ENCODE measurements around the gene MACROD1.

MACROD1 gene

GRCh38 chr11:64000740-64001483, 165.0 kb downstream of the MACROD1 start:
- Mint-ChIP-seq H3K4me1 (no peaks in the 10 kb centered on the region), H3K27ac (peak overlapping the region; percentile 8), H3K4me3 (peak overlapping the region; percentile 45), H3K36me3 (peaks cover 1% of the 10 kb centered on the region), H3K27me3 (no peaks in the 10 kb centered on the region), H3K9me3 (no peaks in the 10 kb centered on the region)

GRCh38 chr11:64000026-64000739, 165.7 kb downstream of the MACROD1 start:
- Mint-ChIP-seq H3K27ac (no peak overlapping the region), H3K9me3 (no peaks in the 10 kb centered on the region), H3K4me1 (no peaks in the 10 kb centered on the region), H3K27me3 (no peaks in the 10 kb centered on the region), H3K36me3 (peaks cover 1% of the 10 kb centered on the region), H3K4me3 (peak overlapping the region; percentile 39)

GRCh38 chr11:63999349-64000025, 166.4 kb downstream of the MACROD1 start:
- Mint-ChIP-seq H3K4me3 (peak overlapping the region; percentile 39), H3K27me3 (no peaks in the 10 kb centered on the region)

GRCh38 chr11:63998558-63999348, 167.2 kb downstream of the MACROD1 start:
- Mint-ChIP-seq H3K27me3 (no peaks in the 10 kb centered on the region), H3K4me1 (peaks cover 4% of the 10 kb centered on the region), H3K9me3 (no peaks in the 10 kb centered on the region), H3K36me3 (peaks cover 1% of the 10 kb centered on the region), H3K4me3 (no peak overlapping the region), H3K27ac (no peak overlapping the region)

More at GRCh38 chr11:63999349-64000025, 166.4 kb downstream of the MACROD1 start:
- Mint-ChIP-seq H3K36me3 (peaks cover 1% of the 10 kb centered on the region), H3K4me1 (peaks cover 1% of the 10 kb centered on the region), H3K9me3 (no peaks in the 10 kb centered on the region), H3K27ac (no peak overlapping the region)

- Mint-ChIP-seq H3K36me3 (peaks cover 3% of the 10 kb centered on the region), H3K4me1 (peaks cover 6% of the 10 kb centered on the region), H3K4me3 (no peak overlapping the region), H3K27me3 (no peaks in the 10 kb centered on the region), H3K9me3 (no peaks in the 10 kb centered on the region), H3K27ac (no peak overlapping the region)
Observed at GRCh38 chr11:63997801-63998337, 168.0 kb downstream of the MACROD1 start.

GRCh38 chr11:63997104-63997700, 168.7 kb downstream of the MACROD1 start:
- H3K36me3 Mint-ChIP-seq, result peaks cover 3% of the 10 kb centered on the region
- no peaks in the 10 kb centered on the region for H3K27me3 Mint-ChIP-seq
- no peaks in the 10 kb centered on the region for H3K9me3 Mint-ChIP-seq
- peaks cover 8% of the 10 kb centered on the region for H3K4me1 Mint-ChIP-seq
- H3K4me3 Mint-ChIP-seq, result no peak overlapping the region
- no peak overlapping the region for H3K27ac Mint-ChIP-seq

- Mint-ChIP-seq H3K4me1 (peaks cover 8% of the 10 kb centered on the region), H3K36me3 (peaks cover 5% of the 10 kb centered on the region), H3K4me3 (no peak overlapping the region), H3K9me3 (no peaks in the 10 kb centered on the region), H3K27me3 (no peaks in the 10 kb centered on the region), H3K27ac (no peak overlapping the region)
Observed at GRCh38 chr11:63996512-63996911, 169.4 kb downstream of the MACROD1 start.

GRCh38 chr11:63993993-63994392, 171.9 kb downstream of the MACROD1 start:
- Mint-ChIP-seq H3K4me1 (peaks cover 8% of the 10 kb centered on the region), H3K27ac (no peak overlapping the region), H3K36me3 (peaks cover 9% of the 10 kb centered on the region), H3K4me3 (no peak overlapping the region), H3K27me3 (no peaks in the 10 kb centered on the region), H3K9me3 (no peaks in the 10 kb centered on the region)

- Mint-ChIP-seq H3K27ac (no peak overlapping the region), H3K4me3 (no peak overlapping the region), H3K36me3 (peaks cover 12% of the 10 kb centered on the region), H3K27me3 (no peaks in the 10 kb centered on the region), H3K4me1 (peaks cover 15% of the 10 kb centered on the region), H3K9me3 (no peaks in the 10 kb centered on the region)
Observed at GRCh38 chr11:63993100-63993499, 172.8 kb downstream of the MACROD1 start.

GRCh38 chr11:63991558-63991957, 174.4 kb downstream of the MACROD1 start:
- no peak overlapping the region for H3K4me3 Mint-ChIP-seq
- no peaks in the 10 kb centered on the region for H3K27me3 Mint-ChIP-seq
- H3K4me1 Mint-ChIP-seq, result peaks cover 23% of the 10 kb centered on the region
- no peaks in the 10 kb centered on the region for H3K9me3 Mint-ChIP-seq
- H3K27ac Mint-ChIP-seq, result no peak overlapping the region
- H3K36me3 Mint-ChIP-seq, result peaks cover 12% of the 10 kb centered on the region

GRCh38 chr11:63986932-63987513, 178.9 kb downstream of the MACROD1 start:
- Mint-ChIP-seq H3K9me3 (no peaks in the 10 kb centered on the region), H3K4me1 (peaks cover 27% of the 10 kb centered on the region), H3K27ac (no peak overlapping the region), H3K36me3 (peaks cover 13% of the 10 kb centered on the region), H3K27me3 (no peaks in the 10 kb centered on the region), H3K4me3 (peak overlapping the region; percentile 81)

- Mint-ChIP-seq H3K27me3 (no peaks in the 10 kb centered on the region), H3K4me1 (peaks cover 27% of the 10 kb centered on the region), H3K9me3 (no peaks in the 10 kb centered on the region), H3K36me3 (peaks cover 9% of the 10 kb centered on the region), H3K4me3 (peak within 1 kb of the TSS; percentile 99), H3K27ac (peak within 1 kb of the TSS; percentile 99)
Observed at GRCh38 chr11:63986156-63986931, 179.6 kb downstream of the MACROD1 start, which contains the start of gene OTUB1. TSS of gene OTUB1 (plus strand) at chr11:63986438. CDS start at chr11:63986457, 19 bp downstream.

- H3K27me3 Mint-ChIP-seq, result no peaks in the 10 kb centered on the region
- peaks cover 27% of the 10 kb centered on the region for H3K4me1 Mint-ChIP-seq
- H3K27ac Mint-ChIP-seq, result peak overlapping the region; percentile 99
- no peaks in the 10 kb centered on the region for H3K9me3 Mint-ChIP-seq
- H3K4me3 Mint-ChIP-seq, result peak overlapping the region; percentile 99
- peaks cover 9% of the 10 kb centered on the region for H3K36me3 Mint-ChIP-seq
Observed at GRCh38 chr11:63985812-63986155, 180.1 kb downstream of the MACROD1 start.

GRCh38 chr11:63979426-63979825, 186.5 kb downstream of the MACROD1 start:
- Mint-ChIP-seq H3K27ac (no peak overlapping the region), H3K9me3 (no peaks in the 10 kb centered on the region), H3K36me3 (peaks cover 2% of the 10 kb centered on the region), H3K27me3 (no peaks in the 10 kb centered on the region), H3K4me1 (peaks cover 23% of the 10 kb centered on the region), H3K4me3 (no peak overlapping the region)
